GM13977 (cell line): ENCODE measurements around the gene CFAP54.
"Not testable (repeated sequence)": the region's sequence is repeated elsewhere in the genome, so short reads cannot be mapped to it uniquely, and the experiment has no call there.

Experiments
- DNase-seq: peaks from one replicate; pipeline ENCODE4 v3.0.0; 2012; ENCODE audit warnings: low spot score
- CTCF ChIP-seq: IDR thresholded peaks from 2 replicates; pipeline ENCODE4 v1.5.1; 2012; ENCODE audit warnings: mild to moderate bottlenecking, control low read depth; ENCODE audit not compliant: insufficient read depth; ENCODE audit errors: extremely low read depth, missing control alignments
- in situ Hi-C: fragments of 300-500 bp; cut with MboI; formaldehyde crosslinking; loops from one replicate; pipeline ENCODE4 v1.12.0; 2022; ENCODE audit warnings: low sequenced_read_pairs, low pct_unique_long_range_greater_than_20kb, mixed read lengths, inconsistent platforms; ENCODE audit not compliant: unreplicated experiment

Gene CFAP54

GRCh38 chr12:96590970-96591369 is 101.6 kb downstream of the CFAP54 start:
- in situ Hi-C loops: loop anchor here (25.0 kb wide), 1 partner anchor 396 kb away; no protein-coding TSS in a partner anchor
- no peak for DNase-seq
- TF ChIP-seq CTCF: no peak

- DNase-seq, in situ Hi-C loops: not testable (repeated sequence)
Measured at GRCh38 chr12:96604374-96604773, 115.0 kb downstream of the CFAP54 start.

- in situ Hi-C loops: no loop called here
- TF ChIP-seq CTCF: no peak
- DNase-seq: no peak
Measured at GRCh38 chr12:96605684-96606083, 116.3 kb downstream of the CFAP54 start.

- in situ Hi-C loops: no loop called here
- no peak for DNase-seq
- TF ChIP-seq CTCF: no peak
Measured at GRCh38 chr12:96606134-96606533, 116.8 kb downstream of the CFAP54 start.

- TF ChIP-seq CTCF: no peak
- in situ Hi-C loops: no loop called here
- no peak for DNase-seq
Measured at GRCh38 chr12:96606644-96607043, 117.3 kb downstream of the CFAP54 start.

- DNase-seq: no peak
- no peak for TF ChIP-seq CTCF
Measured at GRCh38 chr12:96617178-96617577, 127.8 kb downstream of the CFAP54 start.

GRCh38 chr12:96623155-96623554 is 133.8 kb downstream of the CFAP54 start:
- in situ Hi-C loops: no loop called here
- no peak for TF ChIP-seq CTCF
- DNase-seq: no peak

More at GRCh38 chr12:96617178-96617577, 127.8 kb downstream of the CFAP54 start:
- in situ Hi-C loops: no loop called here
